H9 (cell line): ENCODE data around the gene EEF1AKMT2. TPM values are rescaled to one million over a fixed set of nuclear protein-coding genes. Genes with fewer than 3 reads are reported as not detected.

Source experiments
- DNase-seq: peaks from one replicate; pipeline ENCODE4 v3.0.0-alpha.2; 2017
- H2AFZ ChIP-seq: one replicate; pipeline ENCODE4 v1.6.1; 2013; ENCODE audit warnings: mild to moderate bottlenecking, low read length, control low read depth, moderate library complexity
- H2AK5ac ChIP-seq: 2 replicates; pipeline ENCODE4 v1.6.1; 2013; ENCODE audit warnings: low read length, control low read depth, mixed read lengths; ENCODE audit not compliant: insufficient read length
- H2BK120ac ChIP-seq: one replicate; pipeline ENCODE4 v1.6.1; 2013; ENCODE audit warnings: low read depth, mild to moderate bottlenecking, low read length, control low read depth, inconsistent platforms; ENCODE audit not compliant: poor library complexity, severe bottlenecking
- H2BK12ac ChIP-seq: 2 replicates; pipeline ENCODE4 v1.6.1; 2013; ENCODE audit warnings: low read length, control low read depth, mixed read lengths, low read depth; ENCODE audit not compliant: insufficient read length
- H2BK15ac ChIP-seq: 2 replicates; pipeline ENCODE4 v1.6.1; 2013; ENCODE audit warnings: low read depth, low read length, control low read depth
- H2BK20ac ChIP-seq: one replicate; pipeline ENCODE4 v1.6.1; 2013; ENCODE audit warnings: low read depth, mild to moderate bottlenecking, low read length, control low read depth, inconsistent platforms; ENCODE audit not compliant: poor library complexity, severe bottlenecking
- H2BK5ac ChIP-seq: 2 replicates; pipeline ENCODE4 v1.6.1; 2013; ENCODE audit warnings: low read length, control low read depth, mixed read lengths; ENCODE audit not compliant: insufficient read length
- H3K14ac ChIP-seq: 2 replicates; pipeline ENCODE4 v1.6.1; 2013; ENCODE audit warnings: low read length, control low read depth; ENCODE audit not compliant: insufficient read depth
- H3K18ac ChIP-seq: 2 replicates; pipeline ENCODE4 v1.6.1; 2013; ENCODE audit warnings: low read depth, mild to moderate bottlenecking, mixed read lengths, low read length, control low read depth; ENCODE audit not compliant: insufficient read length
- H3K23ac ChIP-seq: 2 replicates; pipeline ENCODE4 v1.6.1; 2013; ENCODE audit warnings: low read length, control low read depth, mixed read lengths, low read depth; ENCODE audit not compliant: insufficient read length
- H3K23me2 ChIP-seq: 2 replicates; pipeline ENCODE4 v1.6.1; 2013; ENCODE audit warnings: low read depth, mild to moderate bottlenecking, mixed read lengths, low read length, control low read depth; ENCODE audit not compliant: insufficient read length, poor library complexity, severe bottlenecking
- H3K27ac ChIP-seq: 2 replicates; pipeline ENCODE4 v1.5.1; 2013; ENCODE audit warnings: low read length, control low read depth, mixed read lengths, low read depth; ENCODE audit not compliant: insufficient read length
- H3K27me3 ChIP-seq: 2 replicates; pipeline ENCODE4 v1.6.1; 2013; ENCODE audit warnings: low read length, control low read depth, inconsistent platforms; ENCODE audit not compliant: insufficient read depth
- H3K4ac ChIP-seq: 2 replicates; pipeline ENCODE4 v1.6.1; 2013; ENCODE audit warnings: low read depth, mild to moderate bottlenecking, control low read depth, inconsistent platforms, low read length, moderate library complexity
- H3K4me1 ChIP-seq: 2 replicates; pipeline ENCODE4 v1.6.1; 2013; ENCODE audit warnings: low read length, control low read depth, inconsistent platforms; ENCODE audit not compliant: insufficient read depth
- H3K4me2 ChIP-seq: 2 replicates; pipeline ENCODE4 v1.6.1; 2013; ENCODE audit warnings: low read length, control low read depth, mixed read lengths; ENCODE audit not compliant: insufficient read length, insufficient read depth
- H3K56ac ChIP-seq: 2 replicates; pipeline ENCODE4 v1.6.1; 2013; ENCODE audit warnings: low read depth, mild to moderate bottlenecking, mixed read lengths, low read length, control low read depth; ENCODE audit not compliant: insufficient read length
- H3K79me1 ChIP-seq: 2 replicates; pipeline ENCODE4 v1.6.1; 2013; ENCODE audit warnings: low read depth, mild to moderate bottlenecking, moderate library complexity, low read length, control low read depth, inconsistent platforms; ENCODE audit not compliant: insufficient read depth, poor library complexity, severe bottlenecking
- H3K79me2 ChIP-seq: 2 replicates; pipeline ENCODE4 v1.6.1; 2013; ENCODE audit warnings: low read length, control low read depth, inconsistent platforms; ENCODE audit not compliant: insufficient read depth
- H3K9ac ChIP-seq: 2 replicates; pipeline ENCODE4 v1.6.1; 2013; ENCODE audit warnings: low read length, control low read depth, mixed read lengths; ENCODE audit not compliant: insufficient read length; ENCODE audit errors: extremely low read depth
- H3K9me3 ChIP-seq: one replicate; pipeline ENCODE4 v1.6.1; 2013; ENCODE audit warnings: low read depth, low read length, inconsistent platforms; ENCODE audit not compliant: control insufficient read depth
- H3T11ph ChIP-seq: one replicate; pipeline ENCODE4 v1.6.1; 2013; ENCODE audit warnings: mild to moderate bottlenecking, low read length, control low read depth, inconsistent platforms
- H4K20me1 ChIP-seq: one replicate; pipeline ENCODE4 v1.6.1; 2013; ENCODE audit not compliant: control insufficient read depth, insufficient read length, insufficient read depth
- H4K5ac ChIP-seq: 2 replicates; pipeline ENCODE4 v1.6.1; 2013; ENCODE audit warnings: low read depth, mild to moderate bottlenecking, mixed read lengths, low read length, control low read depth; ENCODE audit not compliant: insufficient read length
- H4K8ac ChIP-seq: replicated peaks from 2 replicates; pipeline ENCODE4 v1.6.1; 2013; ENCODE audit warnings: low read length, control low read depth, mixed read lengths, low read depth; ENCODE audit not compliant: insufficient read length
- H4K91ac ChIP-seq: 2 replicates; pipeline ENCODE4 v1.6.1; 2013; ENCODE audit warnings: low read depth, mild to moderate bottlenecking, moderate library complexity, mixed read lengths, low read length, control low read depth; ENCODE audit not compliant: insufficient read length
- H3K27ac Mint-ChIP-seq, 3 experiments: 2 replicates in 2 of 3; 3 replicates in 1 of 3; pipeline ENCODE4 v1.8.0; 2020 to 2021; ENCODE audit warnings: mixed read lengths in 3 of 3, mild to moderate bottlenecking in 1 of 3, moderate library complexity in 1 of 3
- H3K27me3 Mint-ChIP-seq: 2 replicates; pipeline ENCODE4 v1.8.0; 2021; ENCODE audit warnings: low read depth, mild to moderate bottlenecking, moderate library complexity, mixed read lengths
- H3K36me3 Mint-ChIP-seq, 3 experiments: 2 replicates in 2 of 3; 3 replicates in 1 of 3; pipeline ENCODE4 v1.8.0; 2020 to 2021; ENCODE audit warnings: low read depth in 3 of 3, mixed read lengths in 3 of 3; ENCODE audit not compliant: insufficient read depth in 1 of 3
- H3K4me1 Mint-ChIP-seq, 2 experiments: 2 replicates each; pipeline ENCODE4 v1.8.0; 2020; ENCODE audit warnings: mixed read lengths in 2 of 2
- H3K4me3 Mint-ChIP-seq, 2 experiments: 2 replicates in 1 of 2; 3 replicates in 1 of 2; pipeline ENCODE4 v1.8.0; 2020 to 2021; ENCODE audit warnings: mild to moderate bottlenecking in 2 of 2, mixed read lengths in 2 of 2, moderate library complexity in 1 of 2
- H3K9me3 Mint-ChIP-seq, 2 experiments: 2 replicates in 1 of 2; 3 replicates in 1 of 2; pipeline ENCODE4 v1.8.0; 2020; ENCODE audit warnings: mild to moderate bottlenecking in 2 of 2, mixed read lengths in 2 of 2, moderate library complexity in 1 of 2
- WGBS: extraction: QIAGEN DNeasy Blood & Tissue Kit; methylation state at CpG from one replicate; pipeline ENCODE4 v1.1.7; 2013; ENCODE audit warnings: missing lambda C conversion rate, low lambda C conversion rate, mixed read lengths; ENCODE audit not compliant: insufficient read length; ENCODE audit errors: extremely low coverage; 5-methylcytosine and 5-hydroxymethylcytosine counted together
- total RNA-seq: library from RNA; stranded (reverse); gene quantifications from 2 replicates; pipeline ENCODE4 v1.2.1, GENCODE V29; 2021
- TF ChIP-seq, protein P1 (sequence below): fragments of 200-600 bp; sonication (generic); conservative IDR thresholded peaks from 3 replicates; pipeline ENCODE4 v1.8.0; 2021; ENCODE audit warnings: antibody characterized with exemption, mild to moderate bottlenecking

The EEF1AKMT2 gene
- total RNA-seq, 1 experiment from 2014 or later: 19.0 TPM

DNA sequence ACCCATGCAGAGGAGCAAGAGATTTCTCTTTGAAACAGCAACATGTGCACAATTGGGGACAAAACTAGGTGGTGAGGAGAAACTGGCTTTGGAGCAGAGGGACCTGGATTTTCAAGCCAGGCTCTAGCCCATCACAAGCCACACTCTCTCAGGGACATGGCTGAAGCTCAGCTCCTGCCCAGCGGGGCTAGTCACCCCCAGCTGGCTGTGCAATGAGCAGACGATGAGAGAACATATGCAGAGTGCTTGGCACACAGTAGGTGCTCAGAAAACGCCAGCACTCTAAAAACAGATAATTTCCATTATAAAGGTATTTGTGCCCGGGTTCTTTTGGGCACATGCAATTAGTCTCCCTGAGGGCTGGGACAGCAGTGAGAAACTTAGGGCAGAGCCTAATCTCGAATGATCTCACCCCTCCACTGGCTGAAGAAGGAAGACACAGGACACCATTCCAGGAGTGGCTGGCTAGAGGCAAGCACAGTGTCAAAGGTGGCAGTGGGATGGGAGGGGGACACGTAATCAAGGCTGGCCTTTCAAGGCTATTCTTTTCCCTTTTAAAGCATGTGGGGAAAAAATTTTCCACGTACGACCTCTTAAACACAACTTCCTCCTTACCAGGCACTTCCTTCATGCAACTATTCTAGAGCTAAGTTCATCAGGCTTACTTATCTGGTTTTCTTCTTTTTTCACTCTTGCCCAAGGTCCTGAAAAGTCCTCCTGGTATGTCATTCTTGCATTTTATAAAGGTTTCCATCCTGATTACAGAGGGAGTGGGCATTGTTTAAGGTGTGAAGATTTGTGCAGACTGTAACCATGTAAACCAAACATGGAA lies 62.6 kb downstream of the EEF1AKMT2 start:
- Histone ChIP-seq H2BK5ac (no peak overlapping the region), H3K4me2 (no peak overlapping the region), H3K56ac (no peak overlapping the region), H3K9ac (no peak overlapping the region), H3K23me2 (no peaks in the 10 kb centered on the region), H4K5ac (no peak overlapping the region), H2BK12ac (no peak overlapping the region), H2BK20ac (no peak overlapping the region), H4K91ac (no peak overlapping the region), H3K79me2 (no peaks in the 10 kb centered on the region), H3K27ac (no peak overlapping the region), H3K9me3 (no peaks in the 10 kb centered on the region), H3K23ac (no peak overlapping the region), H3T11ph (no peak overlapping the region), H3K18ac (no peak overlapping the region), H2AFZ (no peak overlapping the region), H3K14ac (no peak overlapping the region), H2BK15ac (no peak overlapping the region), H3K4ac (no peak overlapping the region), H3K27me3 (no peaks in the 10 kb centered on the region), H2BK120ac (no peak overlapping the region), H2AK5ac (no peak overlapping the region), H4K8ac (no peak overlapping the region), H3K79me1 (no peaks in the 10 kb centered on the region), H4K20me1 (no peaks in the 10 kb centered on the region), H3K4me1 (no peaks in the 10 kb centered on the region)
- peak overlapping the region in 1 of 3 experiments; percentile 49; a peak in 1 of 7 replicates for H3K27ac Mint-ChIP-seq
- peaks cover 21 to 31% of the 10 kb centered on the region in 2 experiments for H3K4me1 Mint-ChIP-seq
- H3K9me3 Mint-ChIP-seq: no peaks in the 10 kb centered on the region; a peak in 1 of 5 replicates
- peaks cover 0 to 5% (median 2%) of the 10 kb centered on the region in 3 experiments; a peak in 5 of 7 replicates for H3K36me3 Mint-ChIP-seq
- H3K4me3 Mint-ChIP-seq: no peak overlapping the region
- DNase-seq: no peak
- WGBS: no CpG with 5 or more reads among the region's 8 CpGs
- TF ChIP-seq, protein P1, sequence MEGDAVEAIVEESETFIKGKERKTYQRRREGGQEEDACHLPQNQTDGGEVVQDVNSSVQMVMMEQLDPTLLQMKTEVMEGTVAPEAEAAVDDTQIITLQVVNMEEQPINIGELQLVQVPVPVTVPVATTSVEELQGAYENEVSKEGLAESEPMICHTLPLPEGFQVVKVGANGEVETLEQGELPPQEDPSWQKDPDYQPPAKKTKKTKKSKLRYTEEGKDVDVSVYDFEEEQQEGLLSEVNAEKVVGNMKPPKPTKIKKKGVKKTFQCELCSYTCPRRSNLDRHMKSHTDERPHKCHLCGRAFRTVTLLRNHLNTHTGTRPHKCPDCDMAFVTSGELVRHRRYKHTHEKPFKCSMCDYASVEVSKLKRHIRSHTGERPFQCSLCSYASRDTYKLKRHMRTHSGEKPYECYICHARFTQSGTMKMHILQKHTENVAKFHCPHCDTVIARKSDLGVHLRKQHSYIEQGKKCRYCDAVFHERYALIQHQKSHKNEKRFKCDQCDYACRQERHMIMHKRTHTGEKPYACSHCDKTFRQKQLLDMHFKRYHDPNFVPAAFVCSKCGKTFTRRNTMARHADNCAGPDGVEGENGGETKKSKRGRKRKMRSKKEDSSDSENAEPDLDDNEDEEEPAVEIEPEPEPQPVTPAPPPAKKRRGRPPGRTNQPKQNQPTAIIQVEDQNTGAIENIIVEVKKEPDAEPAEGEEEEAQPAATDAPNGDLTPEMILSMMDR: no peak
- no peaks in the 10 kb centered on the region for H3K27me3 Mint-ChIP-seq
